Neural progenitor cell (in vitro differentiated cells): ENCODE measurements around the gene ZNF622. TPM values are rescaled to one million over a fixed set of nuclear protein-coding genes. Genes with fewer than 3 reads are reported as not detected.

Source experiments
- DNase-seq: peaks from one replicate; pipeline ENCODE4 v3.0.0-alpha.2; 2016; ENCODE audit warnings: low spot score
- H2AFZ ChIP-seq: fragments of 200-600 bp; sonication (generic); replicated peaks from 2 replicates; pipeline ENCODE4 v1.6.1; 2016; ENCODE audit warnings: antibody characterized with exemption
- H3F3A ChIP-seq: fragments of 200-600 bp; sonication (generic); 2 replicates; pipeline ENCODE4 v1.6.1; 2016; ENCODE audit warnings: antibody characterized with exemption, low read depth
- H3K27ac ChIP-seq: fragments of 200-600 bp; sonication (generic); 2 replicates; pipeline ENCODE4 v1.5.1; 2016; ENCODE audit warnings: mild to moderate bottlenecking
- H3K27me3 ChIP-seq: fragments of 200-600 bp; sonication (generic); 2 replicates; pipeline ENCODE4 v1.6.1; 2016; ENCODE audit warnings: mild to moderate bottlenecking, moderate library complexity
- H3K36me3 ChIP-seq: fragments of 200-600 bp; sonication (generic); 2 replicates; pipeline ENCODE4 v1.5.1; 2016
- H3K4me1 ChIP-seq: fragments of 200-600 bp; sonication (generic); 2 replicates; pipeline ENCODE4 v1.6.1; 2016; ENCODE audit warnings: mixed run types
- H3K4me2 ChIP-seq: fragments of 200-600 bp; sonication (generic); 2 replicates; pipeline ENCODE4 v1.6.1; 2016
- H3K4me3 ChIP-seq: fragments of 200-600 bp; sonication (generic); 2 replicates; pipeline ENCODE4 v1.5.1; 2016
- H3K79me2 ChIP-seq: fragments of 200-600 bp; sonication (generic); 2 replicates; pipeline ENCODE4 v1.6.1; 2016; ENCODE audit warnings: low read depth
- H3K9ac ChIP-seq: fragments of 200-600 bp; sonication (generic); 2 replicates; pipeline ENCODE4 v1.6.1; 2016
- H3K9me3 ChIP-seq: fragments of 200-600 bp; sonication (generic); 2 replicates; pipeline ENCODE4 v1.5.1; 2016; ENCODE audit warnings: low read depth
- H4K20me1 ChIP-seq: fragments of 200-600 bp; sonication (generic); 2 replicates; pipeline ENCODE4 v1.6.1; 2016; ENCODE audit warnings: low read depth
- H3K27ac Mint-ChIP-seq: 3 replicates; pipeline ENCODE4 v1.8.0; 2021; ENCODE audit warnings: mixed read lengths
- H3K27me3 Mint-ChIP-seq: 2 replicates; pipeline ENCODE4 v1.8.0; 2022; ENCODE audit warnings: low read depth, mild to moderate bottlenecking, inconsistent platforms, moderate library complexity, mixed read lengths; ENCODE audit not compliant: insufficient read depth
- H3K36me3 Mint-ChIP-seq: 3 replicates; pipeline ENCODE4 v1.8.0; 2021; ENCODE audit warnings: mixed read lengths
- H3K4me1 Mint-ChIP-seq: 3 replicates; pipeline ENCODE4 v1.8.0; 2021; ENCODE audit warnings: mixed read lengths
- H3K4me3 Mint-ChIP-seq: 3 replicates; pipeline ENCODE4 v1.8.0; 2021; ENCODE audit warnings: mild to moderate bottlenecking, moderate library complexity, mixed read lengths
- H3K9me3 Mint-ChIP-seq: 3 replicates; pipeline ENCODE4 v1.8.0; 2020; ENCODE audit warnings: mixed read lengths
- EZH2 ChIP-seq: fragments of 200-600 bp; sonication (generic); IDR thresholded peaks from 2 replicates; pipeline ENCODE4 v1.6.1; 2017; ENCODE audit warnings: antibody characterized with exemption, mild to moderate bottlenecking, moderate library complexity
- EZH2phosphoT487 ChIP-seq: fragments of 200-600 bp; sonication (generic); IDR thresholded peaks from 2 replicates; pipeline ENCODE4 v1.6.1; 2017; ENCODE audit warnings: antibody characterized with exemption
- total RNA-seq: library from RNA; depleted of rRNA; stranded (reverse); fragments of >200 nt; gene quantifications from 2 replicates; pipeline ENCODE4 v1.2.3, GENCODE V29; 2015; ENCODE audit warnings: low replicate concordance
- TF ChIP-seq, protein P1 (sequence below): fragments of 200-600 bp; sonication (generic); IDR thresholded peaks from 2 replicates; pipeline ENCODE4 v1.5.1; 2017; ENCODE audit warnings: antibody characterized with exemption, mild to moderate bottlenecking

Gene ZNF622
- total RNA-seq, 1 donor from 2014 or later = 14.6 TPM

DNA sequence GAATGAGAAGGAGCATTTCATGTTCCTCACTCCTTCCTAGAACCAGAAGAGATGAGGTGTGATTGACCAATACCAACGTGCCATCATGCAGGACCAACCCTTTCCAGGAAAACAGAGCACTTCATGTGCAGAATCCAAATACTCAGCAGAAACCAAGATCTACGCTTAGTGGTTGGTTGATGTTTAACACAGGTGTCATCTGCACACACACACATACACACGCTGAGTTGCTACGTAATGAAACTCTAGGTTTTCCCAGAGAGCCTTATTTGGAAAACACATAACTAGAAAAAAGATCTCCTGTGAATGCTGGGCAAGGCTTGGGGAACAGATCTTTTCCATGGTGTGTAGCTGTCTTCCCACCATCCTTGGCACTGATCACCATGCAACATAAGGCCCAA is 21.1 kb upstream of the ZNF622 start:
- H3K9me3 Mint-ChIP-seq = no peaks in the 10 kb centered on the region
- no peaks in the 10 kb centered on the region for H3F3A ChIP-seq
- TF ChIP-seq EZH2phosphoT487 (no peak), EZH2 (no peak)
- TF ChIP-seq, protein P1, sequence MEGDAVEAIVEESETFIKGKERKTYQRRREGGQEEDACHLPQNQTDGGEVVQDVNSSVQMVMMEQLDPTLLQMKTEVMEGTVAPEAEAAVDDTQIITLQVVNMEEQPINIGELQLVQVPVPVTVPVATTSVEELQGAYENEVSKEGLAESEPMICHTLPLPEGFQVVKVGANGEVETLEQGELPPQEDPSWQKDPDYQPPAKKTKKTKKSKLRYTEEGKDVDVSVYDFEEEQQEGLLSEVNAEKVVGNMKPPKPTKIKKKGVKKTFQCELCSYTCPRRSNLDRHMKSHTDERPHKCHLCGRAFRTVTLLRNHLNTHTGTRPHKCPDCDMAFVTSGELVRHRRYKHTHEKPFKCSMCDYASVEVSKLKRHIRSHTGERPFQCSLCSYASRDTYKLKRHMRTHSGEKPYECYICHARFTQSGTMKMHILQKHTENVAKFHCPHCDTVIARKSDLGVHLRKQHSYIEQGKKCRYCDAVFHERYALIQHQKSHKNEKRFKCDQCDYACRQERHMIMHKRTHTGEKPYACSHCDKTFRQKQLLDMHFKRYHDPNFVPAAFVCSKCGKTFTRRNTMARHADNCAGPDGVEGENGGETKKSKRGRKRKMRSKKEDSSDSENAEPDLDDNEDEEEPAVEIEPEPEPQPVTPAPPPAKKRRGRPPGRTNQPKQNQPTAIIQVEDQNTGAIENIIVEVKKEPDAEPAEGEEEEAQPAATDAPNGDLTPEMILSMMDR = no peak
- no peak overlapping the region for H2AFZ ChIP-seq
- H3K27me3 ChIP-seq = no peaks in the 10 kb centered on the region
- H3K9ac ChIP-seq = no peak overlapping the region
- H3K4me1 Mint-ChIP-seq = no peaks in the 10 kb centered on the region
- no peak overlapping the region for H3K27ac ChIP-seq
- H3K4me3 Mint-ChIP-seq = no peak overlapping the region
- H3K4me2 ChIP-seq = no peak overlapping the region
- no peaks in the 10 kb centered on the region for H3K27me3 Mint-ChIP-seq
- H3K4me1 ChIP-seq = no peaks in the 10 kb centered on the region
- H3K79me2 ChIP-seq = no peaks in the 10 kb centered on the region
- H3K9me3 ChIP-seq = no peaks in the 10 kb centered on the region
- no peaks in the 10 kb centered on the region for H3K36me3 Mint-ChIP-seq
- no peak overlapping the region for H3K27ac Mint-ChIP-seq
- H4K20me1 ChIP-seq = no peaks in the 10 kb centered on the region
- DNase-seq = no peak
- no peak overlapping the region for H3K4me3 ChIP-seq
- H3K36me3 ChIP-seq = no peaks in the 10 kb centered on the region

DNA sequence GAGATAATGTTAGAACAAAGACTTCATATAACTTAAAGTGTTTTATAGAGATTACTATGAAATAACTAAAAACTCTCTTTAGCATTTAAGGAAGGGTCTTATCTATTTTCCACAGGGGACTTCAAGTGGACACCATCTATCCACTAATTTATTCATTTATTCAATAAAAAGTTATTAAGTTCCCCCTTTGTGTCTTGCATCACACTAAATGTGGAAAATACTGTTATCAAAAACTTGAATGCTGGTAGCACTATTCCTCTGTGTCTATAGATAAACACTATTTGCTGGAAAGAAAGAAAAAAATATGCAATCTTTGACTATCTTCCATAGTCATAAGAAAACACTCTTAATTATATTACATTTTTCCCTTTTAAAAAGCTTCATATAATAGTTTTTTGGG is 20.1 kb upstream of the ZNF622 start:
- Histone ChIP-seq H3K36me3 (no peaks in the 10 kb centered on the region), H4K20me1 (no peaks in the 10 kb centered on the region), H3K4me1 (no peaks in the 10 kb centered on the region), H3K9ac (no peak overlapping the region), H3K4me3 (no peak overlapping the region), H3F3A (no peaks in the 10 kb centered on the region), H3K9me3 (no peaks in the 10 kb centered on the region), H3K27ac (no peak overlapping the region), H2AFZ (no peak overlapping the region), H3K27me3 (no peaks in the 10 kb centered on the region), H3K79me2 (no peaks in the 10 kb centered on the region), H3K4me2 (no peak overlapping the region)
- Mint-ChIP-seq H3K4me1 (no peaks in the 10 kb centered on the region), H3K27me3 (no peaks in the 10 kb centered on the region), H3K4me3 (no peak overlapping the region), H3K27ac (no peak overlapping the region), H3K9me3 (no peaks in the 10 kb centered on the region), H3K36me3 (no peaks in the 10 kb centered on the region)
- no peak for TF ChIP-seq EZH2
- no peak for TF ChIP-seq EZH2phosphoT487
- TF ChIP-seq, protein P1 = no peak
- DNase-seq = no peak

DNA sequence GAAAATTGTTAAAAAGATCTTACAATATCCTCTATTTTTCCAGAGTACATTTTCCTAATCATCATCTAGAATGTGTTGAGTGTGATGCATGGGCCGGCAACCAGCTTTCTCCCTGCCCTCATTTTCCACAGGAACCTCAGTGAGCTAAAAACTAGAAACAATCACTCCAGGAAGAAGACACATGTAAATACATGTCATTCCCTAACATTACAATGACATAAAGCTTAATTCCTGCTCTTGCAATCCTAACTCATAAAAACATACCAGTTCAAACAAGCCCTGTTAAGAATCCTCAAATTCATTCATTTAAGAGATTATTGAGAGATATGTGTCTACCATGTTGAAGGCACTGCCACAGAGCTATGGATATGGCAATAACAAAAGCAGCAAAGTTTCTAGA is 18.5 kb upstream of the ZNF622 start:
- Histone ChIP-seq H3K27ac (no peak overlapping the region), H3K4me3 (no peak overlapping the region), H3K4me2 (no peak overlapping the region), H3K4me1 (no peaks in the 10 kb centered on the region), H2AFZ (no peak overlapping the region), H3K27me3 (no peaks in the 10 kb centered on the region), H3F3A (no peaks in the 10 kb centered on the region), H3K9ac (no peak overlapping the region), H3K36me3 (no peaks in the 10 kb centered on the region), H3K79me2 (no peaks in the 10 kb centered on the region), H4K20me1 (no peaks in the 10 kb centered on the region), H3K9me3 (no peaks in the 10 kb centered on the region)
- Mint-ChIP-seq H3K36me3 (no peaks in the 10 kb centered on the region), H3K27me3 (no peaks in the 10 kb centered on the region), H3K9me3 (no peaks in the 10 kb centered on the region), H3K27ac (no peak overlapping the region), H3K4me3 (no peak overlapping the region), H3K4me1 (no peaks in the 10 kb centered on the region)
- TF ChIP-seq EZH2phosphoT487 (no peak), EZH2 (no peak)
- TF ChIP-seq, protein P1 = no peak
- no peak for DNase-seq

DNA sequence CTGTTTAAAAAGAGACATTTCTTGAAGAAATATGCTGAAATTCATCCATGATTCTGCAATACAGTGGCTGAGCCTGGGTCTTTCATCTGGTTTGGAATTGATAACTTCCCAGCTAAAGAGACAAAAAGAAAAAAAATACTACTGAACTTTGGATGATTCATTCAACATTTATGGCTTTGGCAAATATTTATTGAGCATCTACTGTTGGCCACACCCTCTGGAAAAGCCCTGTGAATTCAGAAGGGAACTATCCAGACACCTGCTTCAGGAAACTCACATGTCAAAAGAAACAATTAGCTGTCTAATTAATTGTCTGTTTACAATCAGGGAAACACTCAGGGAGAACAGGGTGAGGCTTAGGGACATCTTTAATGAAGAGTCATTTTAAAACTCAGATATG is 17.8 kb upstream of the ZNF622 start:
- no peak for TF ChIP-seq EZH2
- TF ChIP-seq EZH2phosphoT487 = no peak
- TF ChIP-seq, protein P1 = no peak
- H2AFZ ChIP-seq = no peak overlapping the region
- no peaks in the 10 kb centered on the region for H3K4me1 ChIP-seq
- H3K9me3 ChIP-seq = no peaks in the 10 kb centered on the region
- no peaks in the 10 kb centered on the region for H4K20me1 ChIP-seq
- Mint-ChIP-seq H3K36me3 (no peaks in the 10 kb centered on the region), H3K4me1 (no peaks in the 10 kb centered on the region), H3K4me3 (no peak overlapping the region), H3K27ac (no peak overlapping the region), H3K9me3 (no peaks in the 10 kb centered on the region), H3K27me3 (no peaks in the 10 kb centered on the region)
- no peak overlapping the region for H3K27ac ChIP-seq
- H3K36me3 ChIP-seq = no peaks in the 10 kb centered on the region
- H3K9ac ChIP-seq = no peak overlapping the region
- H3K79me2 ChIP-seq = no peaks in the 10 kb centered on the region
- H3K27me3 ChIP-seq = no peaks in the 10 kb centered on the region
- no peaks in the 10 kb centered on the region for H3F3A ChIP-seq
- DNase-seq = no peak
- H3K4me3 ChIP-seq = no peak overlapping the region
- no peak overlapping the region for H3K4me2 ChIP-seq
